Lower leg skin (tissue), 3 donors: ENCODE data around the gene RYK.

Source experiments
- POLR2A ChIP-seq, 2 donors: fragments of 450-650 bp; IDR thresholded peaks; one replicate each; pipeline ENCODE4 v1.6.1; 2016 to 2017; ENCODE audit warnings: antibody characterized with exemption in 2 of 2, mild to moderate bottlenecking in 1 of 2, moderate library complexity in 1 of 2
- TF ChIP-seq, protein P1 (sequence below), 3 donors: fragments of 450-650 bp; IDR thresholded peaks; one replicate each; pipeline ENCODE4 v1.5.1; 2016; ENCODE audit warnings: antibody characterized with exemption in 3 of 3, mild to moderate bottlenecking in 3 of 3, moderate library complexity in 2 of 3

DNA sequence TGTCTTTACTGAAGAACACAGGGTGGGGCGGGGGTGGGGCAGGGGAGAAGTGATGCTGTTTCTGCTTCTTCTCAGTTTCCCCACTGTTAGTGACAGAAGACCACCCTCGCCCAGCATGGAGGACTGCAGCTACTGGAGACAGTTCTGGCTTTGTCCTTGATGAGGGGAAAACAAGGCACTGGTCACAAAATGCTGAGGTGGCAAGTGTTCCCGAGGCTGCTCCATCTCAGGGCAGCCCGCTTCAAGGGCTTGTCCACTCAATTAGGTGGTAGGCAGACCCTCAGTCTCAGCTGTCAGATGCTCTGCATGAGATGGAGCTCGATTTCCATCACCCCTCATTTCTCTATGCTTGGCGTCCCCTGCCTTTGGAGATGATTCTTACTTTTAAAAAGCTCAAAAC lies 33.8 kb upstream of the RYK start:
- no peak for TF ChIP-seq POLR2A (IDR thresholded peaks at IDR 0.05)
- TF ChIP-seq, protein P1, sequence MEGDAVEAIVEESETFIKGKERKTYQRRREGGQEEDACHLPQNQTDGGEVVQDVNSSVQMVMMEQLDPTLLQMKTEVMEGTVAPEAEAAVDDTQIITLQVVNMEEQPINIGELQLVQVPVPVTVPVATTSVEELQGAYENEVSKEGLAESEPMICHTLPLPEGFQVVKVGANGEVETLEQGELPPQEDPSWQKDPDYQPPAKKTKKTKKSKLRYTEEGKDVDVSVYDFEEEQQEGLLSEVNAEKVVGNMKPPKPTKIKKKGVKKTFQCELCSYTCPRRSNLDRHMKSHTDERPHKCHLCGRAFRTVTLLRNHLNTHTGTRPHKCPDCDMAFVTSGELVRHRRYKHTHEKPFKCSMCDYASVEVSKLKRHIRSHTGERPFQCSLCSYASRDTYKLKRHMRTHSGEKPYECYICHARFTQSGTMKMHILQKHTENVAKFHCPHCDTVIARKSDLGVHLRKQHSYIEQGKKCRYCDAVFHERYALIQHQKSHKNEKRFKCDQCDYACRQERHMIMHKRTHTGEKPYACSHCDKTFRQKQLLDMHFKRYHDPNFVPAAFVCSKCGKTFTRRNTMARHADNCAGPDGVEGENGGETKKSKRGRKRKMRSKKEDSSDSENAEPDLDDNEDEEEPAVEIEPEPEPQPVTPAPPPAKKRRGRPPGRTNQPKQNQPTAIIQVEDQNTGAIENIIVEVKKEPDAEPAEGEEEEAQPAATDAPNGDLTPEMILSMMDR (IDR thresholded peaks at IDR 0.05): no peak
